Transverse colon (tissue), 4 donors: Measurements from ENCODE around the gene DALRD3.

ENCODE experiments used
- POLR2A ChIP-seq: fragments of 450-650 bp; IDR thresholded peaks from one replicate; pipeline ENCODE4 v1.6.1; 2016; ENCODE audit warnings: antibody characterized with exemption, mild to moderate bottlenecking, moderate library complexity
- POLR2AphosphoS5 ChIP-seq, 3 donors: sonication (generic); formaldehyde crosslinking; IDR thresholded peaks; one replicate each; pipeline ENCODE4 v1.6.1; 2016; ENCODE audit warnings: antibody characterized with exemption in 3 of 3
- TF ChIP-seq, protein P1 (sequence below), 5 experiments: fragments of 200-600 bp in 3 of 5; fragments of 450-650 bp in 2 of 5; sonication (generic) in 3 of 5; IDR thresholded peaks; 1 replicate in 2 of 5; 2 replicates in 3 of 5; pipeline ENCODE4 v1.5.1; 2016 to 2017; ENCODE audit warnings: antibody characterized with exemption in 5 of 5, inconsistent platforms in 3 of 5, mild to moderate bottlenecking in 2 of 5, moderate library complexity in 1 of 5

DNA sequence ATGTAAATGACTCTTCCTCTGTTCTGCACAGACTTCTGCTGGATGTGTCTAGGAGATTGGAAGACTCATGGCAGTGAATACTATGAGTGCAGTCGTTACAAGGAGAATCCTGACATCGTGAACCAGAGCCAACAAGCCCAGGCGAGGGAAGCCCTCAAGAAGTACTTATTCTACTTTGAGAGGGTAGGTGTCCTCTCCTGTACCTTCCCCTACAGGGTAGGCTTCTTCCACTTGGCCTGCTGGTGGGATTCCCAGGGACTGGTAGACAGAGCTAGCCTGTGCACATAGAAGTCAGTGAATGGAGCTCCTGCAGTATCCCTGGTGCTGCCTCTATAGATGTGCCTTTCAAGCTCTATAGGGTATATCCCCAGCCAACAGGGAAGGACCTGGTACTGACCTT lies 38.9 kb downstream of the DALRD3 start:
- TF ChIP-seq, protein P1, sequence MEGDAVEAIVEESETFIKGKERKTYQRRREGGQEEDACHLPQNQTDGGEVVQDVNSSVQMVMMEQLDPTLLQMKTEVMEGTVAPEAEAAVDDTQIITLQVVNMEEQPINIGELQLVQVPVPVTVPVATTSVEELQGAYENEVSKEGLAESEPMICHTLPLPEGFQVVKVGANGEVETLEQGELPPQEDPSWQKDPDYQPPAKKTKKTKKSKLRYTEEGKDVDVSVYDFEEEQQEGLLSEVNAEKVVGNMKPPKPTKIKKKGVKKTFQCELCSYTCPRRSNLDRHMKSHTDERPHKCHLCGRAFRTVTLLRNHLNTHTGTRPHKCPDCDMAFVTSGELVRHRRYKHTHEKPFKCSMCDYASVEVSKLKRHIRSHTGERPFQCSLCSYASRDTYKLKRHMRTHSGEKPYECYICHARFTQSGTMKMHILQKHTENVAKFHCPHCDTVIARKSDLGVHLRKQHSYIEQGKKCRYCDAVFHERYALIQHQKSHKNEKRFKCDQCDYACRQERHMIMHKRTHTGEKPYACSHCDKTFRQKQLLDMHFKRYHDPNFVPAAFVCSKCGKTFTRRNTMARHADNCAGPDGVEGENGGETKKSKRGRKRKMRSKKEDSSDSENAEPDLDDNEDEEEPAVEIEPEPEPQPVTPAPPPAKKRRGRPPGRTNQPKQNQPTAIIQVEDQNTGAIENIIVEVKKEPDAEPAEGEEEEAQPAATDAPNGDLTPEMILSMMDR (IDR thresholded peaks at IDR 0.05) = no peak
- TF ChIP-seq POLR2A (no peak), POLR2AphosphoS5 (IDR thresholded peaks at IDR 0.05) (no peak)
